NCI-H82 (cell line): Measurements from ENCODE around the gene RECK.
"Not testable (repeated sequence)": the region's sequence is repeated elsewhere in the genome, so short reads cannot be mapped to it uniquely, and the experiment has no call there.

ENCODE experiments used
- DNase-seq: peaks from one replicate; lab custom pipeline; 2025; lab: John Stamatoyannopoulos, UW

RECK gene

GRCh38 chr9:36036780-36037548 is at the start of gene RECK:
Gene RECK (plus strand): TSS chr9:36036913. CDS start chr9:36036999, 86 bp downstream.
- peak; percentile 83 for DNase-seq

GRCh38 chr9:35990155-35990554 is 46.6 kb upstream of the RECK start:
- DNase-seq, result no peak

- DNase-seq, result not testable (repeated sequence)
Observed at GRCh38 chr9:35993136-35993535, 43.6 kb upstream of the RECK start.

- DNase-seq, result no peak
Observed at GRCh38 chr9:35993976-35994720, 42.6 kb upstream of the RECK start.

GRCh38 chr9:35994959-35995358 is 41.8 kb upstream of the RECK start:
- DNase-seq, result peak; percentile 27

- no peak for DNase-seq
Observed at GRCh38 chr9:35996358-35996970, 40.2 kb upstream of the RECK start.

GRCh38 chr9:35997016-35997415 is 39.7 kb upstream of the RECK start:
- not testable (repeated sequence) for DNase-seq

- no peak for DNase-seq
Observed at GRCh38 chr9:35998333-35998732, 38.4 kb upstream of the RECK start.

GRCh38 chr9:36005891-36006290 is 30.8 kb upstream of the RECK start:
- DNase-seq, result no peak

- DNase-seq, result no peak
Observed at GRCh38 chr9:36006549-36007315, 30.0 kb upstream of the RECK start.

- DNase-seq, result no peak
Observed at GRCh38 chr9:36007316-36007708, 29.4 kb upstream of the RECK start.

- DNase-seq, result no peak
Observed at GRCh38 chr9:36007852-36008251, 28.9 kb upstream of the RECK start.

GRCh38 chr9:36008774-36009300 is 27.9 kb upstream of the RECK start:
- peak; percentile 56 for DNase-seq

GRCh38 chr9:36011379-36011778 is 25.3 kb upstream of the RECK start:
- DNase-seq, result no peak

- DNase-seq, result no peak
Observed at GRCh38 chr9:36017278-36017677, 19.4 kb upstream of the RECK start.

GRCh38 chr9:36018129-36018528 is 18.6 kb upstream of the RECK start:
- no peak for DNase-seq

GRCh38 chr9:36018891-36019720 is 17.6 kb upstream of the RECK start:
- peak; percentile 16 for DNase-seq

GRCh38 chr9:36021968-36022367 is 14.7 kb upstream of the RECK start:
- no peak for DNase-seq

GRCh38 chr9:36023260-36024048 is 13.3 kb upstream of the RECK start:
- peak; percentile 67 for DNase-seq

- DNase-seq, result no peak
Observed at GRCh38 chr9:36025746-36026145, 11.0 kb upstream of the RECK start.
